DMS153 (cell line): Measurements from ENCODE around the gene TMEM144.

Experiments
- DNase-seq: peaks from one replicate; lab custom pipeline; 2025; lab: John Stamatoyannopoulos, UW

The TMEM144 gene

DNA sequence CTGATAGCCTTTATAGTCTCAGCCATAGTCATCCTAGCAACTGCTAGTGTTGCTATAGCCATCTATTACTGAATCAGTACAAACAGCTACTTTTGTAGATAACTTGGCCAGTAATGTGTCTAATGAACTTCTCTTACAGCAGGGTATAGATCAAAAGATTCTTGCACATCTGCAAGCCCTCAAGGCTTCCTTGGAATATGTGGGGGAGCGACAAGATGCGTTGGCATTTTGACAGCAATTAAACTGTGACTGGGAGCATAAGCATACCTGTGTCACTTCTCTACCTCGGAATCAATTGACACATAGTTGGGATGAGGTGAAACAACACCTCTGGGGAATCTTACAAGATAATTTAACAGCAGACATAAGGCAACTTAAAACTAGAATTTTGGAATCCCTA is 87.6 kb downstream of the TMEM144 start:
- no peak for DNase-seq

DNA sequence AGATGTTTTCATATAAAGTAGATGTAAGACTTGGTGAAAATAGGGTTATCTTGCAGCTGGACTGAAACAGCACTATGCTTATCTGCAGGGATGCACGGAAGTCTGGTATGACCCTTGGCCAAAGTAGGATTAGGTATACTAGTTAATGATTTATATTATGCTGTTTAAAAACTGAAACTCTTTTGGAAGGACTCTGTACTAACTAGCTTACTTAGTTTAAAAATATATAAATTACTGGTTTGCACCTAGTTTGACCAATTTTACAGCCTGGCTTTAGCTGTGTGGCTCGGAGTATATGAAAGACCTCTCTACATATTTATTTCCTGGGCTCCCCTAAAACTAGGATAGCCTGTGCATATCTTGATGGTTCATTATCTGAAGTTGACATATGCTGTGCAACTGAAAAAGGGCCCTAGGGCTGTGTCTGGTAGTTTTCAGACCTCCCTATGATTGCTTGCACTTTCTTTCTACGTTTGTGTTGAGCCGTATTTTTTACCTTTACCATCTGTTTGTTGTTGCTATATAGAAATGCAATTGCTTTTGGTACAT is 89.2 kb downstream of the TMEM144 start:
- no peak for DNase-seq

DNA sequence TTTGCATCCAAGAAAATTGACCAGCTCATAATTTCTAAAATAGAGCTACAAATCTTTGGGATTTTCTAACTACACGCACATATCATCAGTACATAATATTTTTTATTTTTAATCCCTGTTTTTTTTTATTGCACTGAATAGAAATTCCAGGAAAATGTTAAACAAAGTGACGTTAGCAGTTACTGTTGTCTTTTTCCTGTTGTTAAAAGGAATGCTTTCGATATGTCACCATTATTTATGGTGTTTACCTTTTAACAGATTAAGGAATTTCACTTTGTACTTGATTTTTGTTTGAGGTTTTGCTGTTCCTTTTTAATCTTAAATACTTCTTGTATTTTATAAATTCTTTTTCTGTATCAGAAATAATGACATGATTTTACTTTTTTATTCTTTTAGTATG is 89.7 kb downstream of the TMEM144 start:
- DNase-seq, result no peak

DNA sequence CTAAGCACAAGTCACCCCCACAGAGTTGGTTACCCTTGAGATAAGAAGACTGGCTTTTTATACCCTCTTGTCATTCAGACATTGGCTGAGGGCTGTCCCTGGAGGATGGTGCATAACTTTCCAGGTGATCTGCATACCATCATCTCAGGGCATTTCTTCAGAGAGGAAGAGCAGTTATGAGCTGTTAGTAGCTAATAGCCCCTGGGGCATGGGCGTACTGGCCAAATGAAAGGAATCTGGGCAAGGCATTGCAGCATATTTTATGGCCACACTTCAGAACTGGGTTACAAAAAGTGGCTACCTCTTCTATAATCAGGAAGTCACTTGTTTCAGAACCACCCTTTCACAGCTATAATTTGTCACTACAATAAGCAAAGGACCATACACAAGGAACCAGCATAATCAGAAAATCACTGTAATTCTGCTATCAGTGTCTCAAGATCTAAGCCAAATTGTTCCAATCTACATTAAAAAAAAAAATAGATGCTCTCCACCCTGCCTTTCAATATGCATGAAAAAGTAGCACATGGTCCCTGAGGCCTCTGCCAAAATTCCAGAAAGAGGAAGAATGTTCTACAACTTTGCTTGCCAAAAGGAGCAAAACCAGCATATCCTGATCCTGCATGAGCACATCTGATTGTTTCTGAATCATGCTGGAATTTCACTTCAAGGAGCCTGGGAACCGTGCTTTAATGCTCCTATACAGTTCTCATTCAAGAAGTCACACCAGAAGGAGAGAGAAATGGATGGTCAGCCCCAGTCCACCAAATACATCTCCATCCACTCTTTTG is 92.0 kb downstream of the TMEM144 start:
- no peak for DNase-seq

DNA sequence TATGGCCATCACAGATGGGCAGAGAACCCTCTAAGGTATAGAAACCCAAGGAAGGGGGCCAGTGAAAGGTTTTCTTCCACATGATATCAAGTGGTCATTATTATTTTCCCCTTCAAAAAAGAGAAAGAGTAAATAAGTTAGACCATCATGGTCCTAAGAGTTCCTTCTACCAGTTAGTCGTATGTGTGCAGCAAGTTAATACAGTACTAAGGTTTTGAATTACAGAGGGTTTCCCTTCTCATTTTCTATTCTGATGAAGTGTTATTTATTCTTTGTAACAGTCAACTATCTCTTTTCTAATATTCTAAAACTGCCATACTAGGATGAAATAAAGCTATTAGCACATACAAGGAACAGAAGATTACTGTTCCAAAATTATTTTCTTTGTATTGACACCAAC is 94.4 kb downstream of the TMEM144 start:
- no peak for DNase-seq
